Activated CD4-positive, alpha-beta T cell treated with anti-CD3 and anti-CD28 coated beads, Interleukin-2, amount 10 ng/mL, durations not matched to agents 24 days and 14 days (primary cell): ENCODE data around the gene TANGO2. TPM values are rescaled to one million over a fixed set of nuclear protein-coding genes. Genes with fewer than 3 reads are reported as not detected.
"Not testable (repeated sequence)": the region's sequence is repeated elsewhere in the genome, so short reads cannot be mapped to it uniquely, and the experiment has no call there.

Experiments used
- DNase-seq: peaks from one replicate; pipeline ENCODE4 v3.0.0; 2022
- H3K27ac Mint-ChIP-seq: one replicate; pipeline ENCODE4 v1.8.0; 2022; ENCODE audit warnings: mild to moderate bottlenecking, mixed read lengths
- H3K27me3 Mint-ChIP-seq: one replicate; pipeline ENCODE4 v1.8.0; 2022; ENCODE audit warnings: mixed read lengths
- H3K36me3 Mint-ChIP-seq: one replicate; pipeline ENCODE4 v1.8.0; 2022; ENCODE audit warnings: low read depth, mild to moderate bottlenecking, mixed read lengths
- H3K4me1 Mint-ChIP-seq: one replicate; pipeline ENCODE4 v1.8.0; 2021; ENCODE audit warnings: mixed read lengths
- H3K4me3 Mint-ChIP-seq: one replicate; pipeline ENCODE4 v1.8.0; 2022; ENCODE audit warnings: mild to moderate bottlenecking, moderate library complexity, mixed read lengths
- H3K9me3 Mint-ChIP-seq: one replicate; pipeline ENCODE4 v1.8.0; 2021; ENCODE audit warnings: mixed read lengths
- intact Hi-C: fragments of 100-400 bp; cut with micrococcal nuclease; formaldehyde crosslinking; loops from one replicate; pipeline ENCODE4 v1.15.1; 2023
- total RNA-seq: library from RNA; stranded (reverse); gene quantifications from 2 replicates; pipeline ENCODE4 v1.2.3, GENCODE V29; 2022

Gene TANGO2
- total RNA-seq, 1 donor from 2014 or later: 31.5 TPM

DNA sequence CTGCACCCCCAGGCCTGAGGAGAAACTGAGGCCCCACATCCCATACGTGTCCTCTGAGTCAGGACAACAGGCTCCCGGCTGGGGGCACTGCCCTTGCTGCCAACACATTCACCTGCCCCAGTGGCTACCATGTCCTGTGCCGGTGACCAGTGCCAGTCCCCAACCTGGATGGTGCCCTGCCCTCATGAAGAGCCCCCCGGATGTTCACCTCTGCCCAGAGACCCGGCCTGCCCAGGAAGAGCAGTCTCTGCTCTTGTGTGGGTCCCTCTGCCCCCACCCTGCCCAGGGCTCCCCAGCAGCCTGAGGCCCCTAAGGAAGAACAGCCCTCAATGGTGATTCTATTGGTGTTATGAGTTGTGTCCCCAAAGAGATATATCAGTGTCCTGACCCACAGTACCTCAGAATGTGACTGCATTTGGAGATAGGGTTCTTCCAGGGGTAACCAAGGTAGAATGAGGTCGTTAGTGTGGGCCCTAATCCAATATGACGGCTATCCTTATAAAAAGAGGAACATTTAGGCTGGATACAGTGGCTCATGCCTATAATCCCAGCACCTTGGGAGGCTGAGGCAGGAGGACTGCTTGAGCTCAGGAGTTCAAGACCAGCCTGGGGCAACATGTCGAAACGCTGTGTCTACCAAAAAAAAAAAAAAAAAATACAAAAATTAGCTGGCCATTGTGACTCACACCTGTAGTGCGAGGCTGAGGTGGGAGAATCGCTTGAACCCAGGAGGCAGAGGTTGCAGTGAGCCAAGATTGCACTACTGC, 45.9 kb downstream of the TANGO2 start:
- no peaks in the 10 kb centered on the region for H3K27me3 Mint-ChIP-seq
- DNase-seq: no peak
- peaks cover 5% of the 10 kb centered on the region for H3K36me3 Mint-ChIP-seq
- no peak overlapping the region for H3K4me3 Mint-ChIP-seq
- peaks cover 2% of the 10 kb centered on the region for H3K4me1 Mint-ChIP-seq
- H3K27ac Mint-ChIP-seq: no peak overlapping the region
- H3K9me3 Mint-ChIP-seq: no peaks in the 10 kb centered on the region
- intact Hi-C loops: no loop called here

DNA sequence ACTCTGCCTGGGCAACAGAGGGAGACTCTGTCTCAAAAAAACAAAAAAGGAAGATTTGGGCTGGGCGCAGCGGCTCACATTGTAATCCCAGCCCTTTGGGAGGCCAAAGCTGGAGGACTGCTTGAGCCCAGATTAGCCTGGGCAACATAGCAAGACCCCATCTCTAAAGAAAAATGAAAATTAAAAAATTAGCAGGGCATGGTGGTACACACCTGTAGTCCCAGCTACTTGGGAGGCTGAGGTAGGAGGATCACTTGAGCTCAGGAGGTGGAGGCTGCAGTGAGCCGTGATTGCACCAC, 46.4 kb downstream of the TANGO2 start:
- H3K4me1 Mint-ChIP-seq, intact Hi-C loops, H3K36me3 Mint-ChIP-seq, H3K4me3 Mint-ChIP-seq, H3K9me3 Mint-ChIP-seq, H3K27ac Mint-ChIP-seq, H3K27me3 Mint-ChIP-seq, DNase-seq: not testable (repeated sequence)

DNA sequence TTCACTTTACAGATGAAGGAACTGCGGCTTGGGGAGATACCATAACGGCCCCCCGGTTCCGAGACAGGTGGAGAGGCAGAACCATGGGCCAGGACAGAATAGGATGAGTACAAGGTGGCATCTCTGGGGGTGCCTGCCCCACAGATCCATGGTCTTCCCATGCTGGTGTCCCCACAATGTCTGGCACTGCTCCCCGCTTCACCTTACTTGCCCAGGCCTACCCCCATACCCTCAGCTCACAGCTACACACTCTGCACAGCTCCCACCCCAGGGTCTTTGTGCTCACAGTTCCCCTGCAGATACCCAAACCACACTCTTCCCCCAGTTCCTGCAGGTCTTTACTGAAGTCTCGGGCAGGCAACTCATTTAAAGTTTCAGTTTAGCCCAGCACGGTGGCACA, 47.7 kb downstream of the TANGO2 start:
- no peak overlapping the region for H3K27ac Mint-ChIP-seq
- intact Hi-C loops: no loop called here
- no peaks in the 10 kb centered on the region for H3K36me3 Mint-ChIP-seq
- H3K4me1 Mint-ChIP-seq: no peaks in the 10 kb centered on the region
- no peak for DNase-seq
- no peaks in the 10 kb centered on the region for H3K27me3 Mint-ChIP-seq
- no peaks in the 10 kb centered on the region for H3K9me3 Mint-ChIP-seq
- H3K4me3 Mint-ChIP-seq: no peak overlapping the region

DNA sequence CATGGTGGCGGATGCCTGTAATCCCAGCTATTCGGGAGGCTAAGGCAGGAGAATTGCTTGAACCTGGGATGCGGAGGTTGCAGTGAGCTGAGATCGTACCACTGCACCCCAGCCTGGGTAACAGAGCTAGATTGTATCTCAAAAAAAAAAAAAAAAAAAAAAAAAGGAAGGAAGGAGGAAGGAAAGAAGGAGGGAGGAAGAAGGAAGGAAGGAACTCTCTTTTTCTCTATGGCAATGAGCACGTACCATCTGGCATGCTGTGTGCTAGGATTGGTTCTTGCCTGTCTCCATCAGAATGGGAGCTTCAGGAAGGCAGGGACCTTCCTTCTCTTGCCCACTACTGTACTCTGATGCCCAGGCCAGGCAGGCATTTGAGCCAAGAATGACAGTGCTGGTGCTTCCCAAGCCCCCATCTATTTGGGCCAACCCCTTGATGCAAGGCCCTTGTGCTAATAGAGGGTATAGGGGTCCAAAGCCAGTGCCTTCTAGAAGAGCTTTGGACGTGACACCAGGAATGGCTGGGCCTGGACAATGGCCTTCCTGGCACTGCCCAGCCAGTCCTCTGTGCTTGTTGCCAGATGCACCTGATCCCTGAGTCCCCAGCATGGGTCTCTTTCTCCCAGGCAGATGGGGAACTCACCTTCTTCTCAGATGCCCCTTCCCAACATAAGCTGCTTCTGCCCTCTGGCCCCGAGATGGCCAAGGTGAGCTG, 48.6 kb downstream of the TANGO2 start:
- H3K4me1 Mint-ChIP-seq: no peaks in the 10 kb centered on the region
- no peak overlapping the region for H3K4me3 Mint-ChIP-seq
- no peak for DNase-seq
- no peaks in the 10 kb centered on the region for H3K27me3 Mint-ChIP-seq
- H3K9me3 Mint-ChIP-seq: no peaks in the 10 kb centered on the region
- no peaks in the 10 kb centered on the region for H3K36me3 Mint-ChIP-seq
- intact Hi-C loops: no loop called here
- no peak overlapping the region for H3K27ac Mint-ChIP-seq

DNA sequence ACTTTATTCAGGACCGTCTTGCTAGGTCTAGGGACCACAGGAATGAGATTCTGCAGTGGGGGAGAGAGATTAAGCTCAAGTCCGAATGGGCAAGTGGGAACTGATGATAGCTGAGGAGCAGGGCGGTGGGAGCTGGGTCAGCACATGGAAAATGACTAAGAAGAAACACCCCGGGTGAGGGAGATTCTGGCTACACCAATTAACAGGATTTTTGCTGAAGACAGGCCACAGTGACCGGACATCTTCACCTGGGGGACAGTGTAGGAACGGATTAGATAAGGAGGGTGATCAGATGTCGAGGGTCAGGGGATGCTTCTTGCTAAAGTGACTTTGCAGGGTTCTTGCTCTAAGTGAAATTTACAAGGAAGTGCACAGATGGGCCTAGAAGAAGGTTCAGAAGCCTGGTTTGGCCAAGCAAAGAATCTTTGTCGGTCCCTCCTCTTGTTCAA, 50.6 kb downstream of the TANGO2 start:
- Mint-ChIP-seq H3K4me1 (no peaks in the 10 kb centered on the region), H3K36me3 (no peaks in the 10 kb centered on the region), H3K27me3 (no peaks in the 10 kb centered on the region), H3K27ac (no peak overlapping the region), H3K4me3 (no peak overlapping the region), H3K9me3 (no peaks in the 10 kb centered on the region)
- no peak for DNase-seq
- intact Hi-C loops: no loop called here

DNA sequence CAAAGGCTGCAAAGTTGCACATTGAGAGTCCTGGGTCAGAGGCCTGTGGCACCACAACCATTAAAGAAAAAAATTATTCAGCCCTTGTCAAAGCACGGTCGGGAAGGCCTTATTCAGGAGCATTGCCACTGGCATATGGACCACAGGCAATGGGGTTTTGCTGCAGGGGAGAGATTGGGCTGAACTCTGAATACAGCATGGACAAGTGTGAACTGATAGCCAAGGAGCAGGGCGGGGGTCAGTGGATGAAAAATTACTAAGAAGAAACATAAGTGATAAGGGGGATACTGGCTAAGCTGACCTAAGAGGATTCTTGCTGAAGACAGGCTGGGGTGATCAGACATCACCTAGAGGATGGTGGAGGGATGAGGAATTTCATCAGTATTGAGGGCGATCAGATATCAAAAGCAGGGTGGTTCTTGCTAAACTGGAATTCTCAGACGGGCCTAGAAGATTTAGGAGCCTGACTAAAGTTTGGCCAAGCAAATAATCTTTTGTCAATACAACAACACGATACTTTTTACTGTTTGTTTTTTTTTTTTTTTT, 55.8 kb downstream of the TANGO2 start:
- H3K27ac Mint-ChIP-seq: no peak overlapping the region
- peaks cover 8% of the 10 kb centered on the region for H3K36me3 Mint-ChIP-seq
- H3K4me1 Mint-ChIP-seq: peaks cover 10% of the 10 kb centered on the region
- DNase-seq: no peak
- H3K4me3 Mint-ChIP-seq: no peak overlapping the region
- intact Hi-C loops: no loop called here
- no peaks in the 10 kb centered on the region for H3K27me3 Mint-ChIP-seq
- H3K9me3 Mint-ChIP-seq: no peaks in the 10 kb centered on the region

DNA sequence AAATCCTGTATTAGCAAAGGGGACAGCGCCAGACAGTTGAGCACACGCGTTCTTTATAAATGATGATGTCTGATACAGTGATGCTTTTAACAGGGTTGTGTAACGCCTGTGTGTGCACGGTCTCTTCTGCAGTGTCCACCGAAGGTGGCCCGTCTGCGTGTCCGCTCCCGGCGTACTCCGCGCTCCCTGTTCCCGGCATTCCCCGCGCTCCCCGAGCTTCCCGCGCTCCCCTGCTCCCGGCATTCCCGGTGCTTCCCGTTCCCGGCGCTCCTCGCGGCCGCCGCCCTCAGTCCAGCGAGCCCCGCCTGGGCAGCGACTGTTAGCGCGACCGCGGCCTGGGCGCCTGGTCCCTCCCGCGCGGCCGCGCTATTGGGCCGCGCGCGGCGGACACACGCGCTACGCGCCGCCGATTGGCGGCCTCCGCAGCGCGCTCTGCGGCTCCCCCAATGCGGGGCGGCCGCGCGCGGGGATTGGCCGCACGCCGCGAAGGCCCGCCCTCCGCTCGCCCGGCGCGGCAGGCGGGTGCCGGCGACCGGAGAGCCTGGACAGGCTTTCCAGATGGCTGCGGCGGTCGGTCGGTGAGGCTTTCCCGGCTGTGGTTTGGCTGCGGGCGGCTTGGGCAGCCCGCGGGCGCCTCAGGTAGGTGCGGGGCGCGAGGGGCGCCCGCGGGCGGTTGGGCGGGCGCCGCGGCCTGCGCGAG, 59.0 kb downstream of the TANGO2 start, which contains the start of gene DGCR8:
TSS of gene DGCR8 (plus strand) at position 497 of the 700 bp plus-strand sequence. CDS start 5,723 bp downstream, outside the sequence.
- intact Hi-C loops: loop anchor here (1.0 to 5.0 kb wide), 4 partner anchors 20 to 108 kb away; partner anchors contain the start of genes TANGO2 and TRMT2A
- Mint-ChIP-seq H3K27ac (peak within 1 kb of the TSS; percentile 85), H3K36me3 (peaks cover 9% of the 10 kb centered on the region), H3K27me3 (no peaks in the 10 kb centered on the region), H3K4me3 (peak within 1 kb of the TSS; percentile 91), H3K9me3 (no peaks in the 10 kb centered on the region), H3K4me1 (peaks cover 33% of the 10 kb centered on the region)
- peak; percentile 93 for DNase-seq

DNA sequence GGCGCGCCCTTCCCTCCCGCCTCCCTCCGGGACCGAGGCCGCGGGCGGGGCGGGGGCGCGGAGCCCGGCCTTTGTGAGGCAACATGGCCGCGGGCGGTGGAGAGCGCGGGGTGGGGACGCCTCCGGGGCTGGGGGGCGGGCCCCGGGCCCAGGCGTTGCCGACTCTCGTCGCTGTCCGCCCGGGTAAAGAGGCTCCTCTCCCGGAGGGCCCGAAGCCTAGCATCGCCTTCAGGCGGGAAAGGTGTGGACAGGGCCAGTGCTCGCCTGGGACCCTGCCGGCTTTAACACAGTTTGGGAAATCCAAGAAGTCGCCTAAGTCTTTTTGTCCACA, 59.5 kb downstream of the TANGO2 start:
- H3K4me3 Mint-ChIP-seq: peak overlapping the region; percentile 91
- H3K27me3 Mint-ChIP-seq: no peaks in the 10 kb centered on the region
- no peaks in the 10 kb centered on the region for H3K9me3 Mint-ChIP-seq
- peaks cover 33% of the 10 kb centered on the region for H3K4me1 Mint-ChIP-seq
- DNase-seq: peak; percentile 93
- intact Hi-C loops: loop anchor here (1.0 to 5.0 kb wide), 4 partner anchors 20 to 108 kb away; partner anchors contain the start of genes TANGO2 and TRMT2A
- peak overlapping the region; percentile 79 for H3K27ac Mint-ChIP-seq
- H3K36me3 Mint-ChIP-seq: peaks cover 10% of the 10 kb centered on the region

DNA sequence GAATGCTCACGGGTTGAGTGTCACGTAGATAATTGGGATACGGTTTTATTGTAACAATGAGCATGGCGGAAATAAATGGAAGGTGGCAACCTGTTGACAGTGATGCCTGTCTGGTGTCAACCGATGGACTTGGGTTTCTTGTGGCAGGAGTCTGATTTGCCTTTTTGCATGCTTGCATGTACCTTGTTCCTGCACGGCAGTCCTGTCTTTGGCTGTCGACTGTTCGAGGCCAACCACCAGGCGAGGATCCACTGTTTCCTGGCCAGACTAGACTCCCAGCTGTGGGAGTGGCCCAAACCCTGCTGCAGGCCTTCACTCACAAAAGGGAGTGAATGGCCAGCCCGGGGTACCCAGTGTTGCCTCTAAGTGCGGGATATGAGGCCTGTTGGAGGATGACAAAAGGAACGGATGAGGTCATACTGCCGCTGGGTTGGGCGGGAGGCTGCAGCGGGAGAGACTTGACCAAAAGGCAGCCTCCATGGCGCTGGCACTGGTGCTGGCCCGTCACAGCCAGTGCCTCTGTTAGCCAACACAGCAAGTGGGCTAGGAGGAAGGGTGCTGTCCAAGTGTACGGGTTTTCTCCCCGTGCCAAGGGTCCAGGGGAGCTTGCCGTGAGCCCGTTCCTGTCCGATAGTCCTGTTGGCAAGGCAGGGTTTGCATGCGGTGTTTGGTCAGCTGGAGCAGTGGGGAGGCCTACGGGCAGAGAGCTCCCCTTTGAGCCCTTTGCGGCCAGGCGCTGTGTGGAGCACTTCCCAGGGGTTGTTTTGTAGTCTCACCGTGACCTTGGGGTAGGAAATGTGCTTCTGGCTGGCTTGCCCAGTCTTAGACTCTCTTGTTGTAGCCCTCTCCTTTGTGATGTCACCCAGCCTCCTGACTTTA, 60.1 kb downstream of the TANGO2 start:
- Mint-ChIP-seq H3K9me3 (no peaks in the 10 kb centered on the region), H3K4me3 (peak overlapping the region; percentile 91), H3K36me3 (peaks cover 13% of the 10 kb centered on the region), H3K4me1 (peaks cover 33% of the 10 kb centered on the region), H3K27me3 (no peaks in the 10 kb centered on the region), H3K27ac (peak overlapping the region; percentile 79)
- intact Hi-C loops: loop anchor here (1.0 to 5.0 kb wide), 4 partner anchors 19 to 109 kb away; partner anchors contain the start of genes TANGO2 and TRMT2A
- no peak for DNase-seq

DNA sequence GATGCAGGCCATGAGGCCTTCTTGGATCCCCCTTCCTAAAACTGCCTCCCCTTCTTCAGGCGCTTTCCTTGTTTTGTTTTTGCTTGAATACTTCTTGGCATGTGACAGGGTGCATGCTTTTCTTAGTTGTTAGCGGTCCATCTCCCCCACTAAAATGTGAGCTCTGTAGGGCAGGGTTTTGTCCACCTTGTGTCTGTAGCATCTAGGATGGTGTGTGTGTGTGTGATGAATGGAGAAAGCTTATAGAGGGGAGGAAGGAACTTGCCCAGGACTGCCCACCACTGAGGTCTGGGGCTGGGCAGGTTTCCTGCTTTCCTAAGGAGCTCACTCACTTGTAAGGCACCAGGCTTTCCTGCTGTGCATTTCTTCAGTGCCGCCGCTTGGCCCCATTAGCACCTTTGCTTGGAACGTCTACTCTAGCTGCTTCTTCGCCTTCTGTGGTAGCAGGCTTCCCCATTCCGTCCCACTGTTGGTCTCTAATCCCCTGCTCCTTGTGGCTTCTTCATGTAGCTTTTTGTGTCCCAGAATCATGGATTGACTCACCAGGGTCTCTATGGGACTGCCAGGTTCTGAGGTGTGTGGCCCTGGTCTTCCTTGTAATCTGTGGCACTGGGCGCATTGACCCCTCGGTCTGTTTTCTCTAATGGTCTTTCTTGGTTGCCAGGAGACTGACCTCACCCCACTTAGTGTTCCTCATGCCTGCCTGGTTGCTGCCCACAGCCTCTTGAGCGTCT, 62.4 kb downstream of the TANGO2 start:
- no peaks in the 10 kb centered on the region for H3K27me3 Mint-ChIP-seq
- DNase-seq: no peak
- H3K27ac Mint-ChIP-seq: peak overlapping the region; percentile 4
- intact Hi-C loops: loop anchor here (5.0 kb wide), 1 partner anchor 111 kb away; no protein-coding TSS in a partner anchor
- H3K4me3 Mint-ChIP-seq: peak overlapping the region; percentile 3
- H3K9me3 Mint-ChIP-seq: no peaks in the 10 kb centered on the region
- peaks cover 33% of the 10 kb centered on the region for H3K4me1 Mint-ChIP-seq
- peaks cover 32% of the 10 kb centered on the region for H3K36me3 Mint-ChIP-seq

DNA sequence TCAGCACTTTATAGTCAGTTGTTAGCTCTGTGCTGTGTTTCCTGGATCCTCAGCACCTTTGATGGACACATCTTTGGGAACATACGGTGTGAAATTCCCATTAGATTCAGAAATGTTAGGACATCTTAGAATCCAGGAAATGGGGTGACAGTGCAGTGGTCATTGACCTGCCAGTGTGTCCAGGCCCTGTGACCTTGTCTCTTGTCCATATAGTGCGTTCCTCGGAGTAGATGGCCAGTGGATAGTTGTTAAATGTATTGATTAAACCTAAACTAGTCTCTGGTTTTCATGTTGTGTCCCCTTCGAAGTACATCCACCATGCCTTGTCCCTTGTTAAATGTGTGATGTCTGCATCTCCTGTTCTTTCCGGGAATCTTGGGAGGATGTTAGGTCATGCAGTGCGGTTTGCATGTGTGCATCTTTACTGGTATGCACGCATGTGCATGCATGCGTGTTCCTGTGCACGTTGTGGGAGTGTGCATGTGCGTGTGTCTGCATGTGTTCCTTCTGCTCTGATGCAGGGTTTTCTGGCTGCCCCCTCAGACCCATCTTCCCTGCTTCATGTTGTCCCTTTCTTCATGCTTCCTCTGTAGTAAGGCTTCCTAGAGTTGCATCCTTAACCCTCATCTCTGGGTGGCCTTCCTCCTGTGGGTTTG, 63.1 kb downstream of the TANGO2 start:
- no peak for DNase-seq
- Mint-ChIP-seq H3K4me3 (no peak overlapping the region), H3K36me3 (peaks cover 36% of the 10 kb centered on the region), H3K27me3 (no peaks in the 10 kb centered on the region), H3K27ac (peak overlapping the region; percentile 65), H3K9me3 (no peaks in the 10 kb centered on the region), H3K4me1 (peaks cover 33% of the 10 kb centered on the region)
- intact Hi-C loops: loop anchor here (5.0 kb wide), 1 partner anchor 112 kb away; no protein-coding TSS in a partner anchor
